ENCODE data around the gene ABHD17B.

Gene ABHD17B

GRCh38 chr9:71875345-71875744, 35.6 kb downstream of the ABHD17B start:
- no peak for DNase-seq (ENCODE audit: low read depth)
- H3K4me3 ChIP-seq (ENCODE audit: low read depth, low read length) = no peak overlapping the region
- in situ Hi-C loops (cut with HindIII; ENCODE audit: low sequenced_read_pairs) = no loop called here
- TF ChIP-seq CTCF (IDR thresholded peaks at IDR 0.05; ENCODE audit: low read depth, low read length, missing control alignments) = no peak

GRCh38 chr9:71863631-71864030, 47.4 kb downstream of the ABHD17B start:
- no peak for TF ChIP-seq CTCF (IDR thresholded peaks at IDR 0.05; ENCODE audit: low read depth, low read length, missing control alignments)
- in situ Hi-C loops (cut with HindIII; ENCODE audit: low sequenced_read_pairs) = no loop called here
- peak; percentile 1 for DNase-seq (ENCODE audit: low read depth)

GRCh38 chr9:71861618-71862017, 49.4 kb downstream of the ABHD17B start:
- no peak for TF ChIP-seq CTCF (IDR thresholded peaks at IDR 0.05; ENCODE audit: low read depth, low read length, missing control alignments)
- no peak for DNase-seq (ENCODE audit: low read depth)
- no peak overlapping the region for H3K4me3 ChIP-seq (ENCODE audit: low read depth, low read length)
- in situ Hi-C loops (cut with HindIII; ENCODE audit: low sequenced_read_pairs) = no loop called here

More at GRCh38 chr9:71863631-71864030, 47.4 kb downstream of the ABHD17B start:
- no peak overlapping the region for H3K4me3 ChIP-seq (ENCODE audit: low read depth, low read length)

- in situ Hi-C loops (cut with HindIII; ENCODE audit: low sequenced_read_pairs) = no loop called here
- H3K4me3 ChIP-seq (ENCODE audit: low read depth, low read length) = no peak overlapping the region
- TF ChIP-seq CTCF (IDR thresholded peaks at IDR 0.05; ENCODE audit: low read depth, low read length, missing control alignments) = no peak
- DNase-seq (ENCODE audit: low read depth) = no peak
Measured at GRCh38 chr9:71859939-71860338, 51.1 kb downstream of the ABHD17B start.

- DNase-seq (ENCODE audit: low read depth) = no peak
- H3K4me3 ChIP-seq (ENCODE audit: low read depth, low read length) = no peak overlapping the region
- in situ Hi-C loops (cut with HindIII; ENCODE audit: low sequenced_read_pairs) = no loop called here
- no peak for TF ChIP-seq CTCF (IDR thresholded peaks at IDR 0.05; ENCODE audit: low read depth, low read length, missing control alignments)
Measured at GRCh38 chr9:71858812-71859211, 52.2 kb downstream of the ABHD17B start.

- in situ Hi-C loops (cut with HindIII; ENCODE audit: low sequenced_read_pairs) = no loop called here
- no peak for TF ChIP-seq CTCF (IDR thresholded peaks at IDR 0.05; ENCODE audit: low read depth, low read length, missing control alignments)
- DNase-seq (ENCODE audit: low read depth) = no peak
- H3K4me3 ChIP-seq (ENCODE audit: low read depth, low read length) = no peak overlapping the region
Measured at GRCh38 chr9:71858102-71858798, 52.7 kb downstream of the ABHD17B start.
